ENCODE measurements around the gene H2BK1.

H2BK1 gene

GRCh38 chr7:151237244-151238189 is 27.2 kb upstream of the H2BK1 start:
- TF ChIP-seq CTCF (conservative IDR thresholded peaks at IDR 0.05; ENCODE audit: low read depth, low read length) = no peak
- H3K4me3 ChIP-seq (ENCODE audit: low read depth, low read length) = no peak overlapping the region
- DNase-seq (ENCODE audit: low read depth) = no peak

GRCh38 chr7:151236406-151236805 is 26.1 kb upstream of the H2BK1 start:
- TF ChIP-seq CTCF (conservative IDR thresholded peaks at IDR 0.05; ENCODE audit: low read depth, low read length) = no peak
- no peak for DNase-seq (ENCODE audit: low read depth)

GRCh38 chr7:151235091-151235787 is 25.0 kb upstream of the H2BK1 start:
- no peak overlapping the region for H3K4me3 ChIP-seq (ENCODE audit: low read depth, low read length)
- TF ChIP-seq CTCF (conservative IDR thresholded peaks at IDR 0.05; ENCODE audit: low read depth, low read length) = no peak
- DNase-seq (ENCODE audit: low read depth) = no peak

More at GRCh38 chr7:151236406-151236805, 26.1 kb upstream of the H2BK1 start:
- H3K4me3 ChIP-seq (ENCODE audit: low read depth, low read length) = no peak overlapping the region

GRCh38 chr7:151233804-151234203 is 23.5 kb upstream of the H2BK1 start:
- no peak for TF ChIP-seq CTCF (conservative IDR thresholded peaks at IDR 0.05; ENCODE audit: low read depth, low read length)
- DNase-seq (ENCODE audit: low read depth) = no peak
- H3K4me3 ChIP-seq (ENCODE audit: low read depth, low read length) = peak overlapping the region; percentile 96

- peak overlapping the region; percentile 96 for H3K4me3 ChIP-seq (ENCODE audit: low read depth, low read length)
- DNase-seq (ENCODE audit: low read depth) = peak; percentile 81
- no peak for TF ChIP-seq CTCF (conservative IDR thresholded peaks at IDR 0.05; ENCODE audit: low read depth, low read length)
These were observed 22.8 kb upstream of the H2BK1 start for GRCh38 chr7:151232917-151233701.

GRCh38 chr7:151232091-151232916 is 22.0 kb upstream of the H2BK1 start, which contains the start of gene CHPF2:
Gene CHPF2, plus strand, starts transcription at chr7:151232483. Its CDS starts 1,529 bp downstream, at chr7:151234012.
- peak; percentile 88 for DNase-seq (ENCODE audit: low read depth)

More at GRCh38 chr7:151232091-151232916, 22.0 kb upstream of the H2BK1 start, which contains the start of gene CHPF2:
- TF ChIP-seq CTCF (conservative IDR thresholded peaks at IDR 0.05; ENCODE audit: low read depth, low read length) = no peak
- peak within 1 kb of the TSS; percentile 96 for H3K4me3 ChIP-seq (ENCODE audit: low read depth, low read length)
